ENCODE results near the gene TMEM201.

DNA sequence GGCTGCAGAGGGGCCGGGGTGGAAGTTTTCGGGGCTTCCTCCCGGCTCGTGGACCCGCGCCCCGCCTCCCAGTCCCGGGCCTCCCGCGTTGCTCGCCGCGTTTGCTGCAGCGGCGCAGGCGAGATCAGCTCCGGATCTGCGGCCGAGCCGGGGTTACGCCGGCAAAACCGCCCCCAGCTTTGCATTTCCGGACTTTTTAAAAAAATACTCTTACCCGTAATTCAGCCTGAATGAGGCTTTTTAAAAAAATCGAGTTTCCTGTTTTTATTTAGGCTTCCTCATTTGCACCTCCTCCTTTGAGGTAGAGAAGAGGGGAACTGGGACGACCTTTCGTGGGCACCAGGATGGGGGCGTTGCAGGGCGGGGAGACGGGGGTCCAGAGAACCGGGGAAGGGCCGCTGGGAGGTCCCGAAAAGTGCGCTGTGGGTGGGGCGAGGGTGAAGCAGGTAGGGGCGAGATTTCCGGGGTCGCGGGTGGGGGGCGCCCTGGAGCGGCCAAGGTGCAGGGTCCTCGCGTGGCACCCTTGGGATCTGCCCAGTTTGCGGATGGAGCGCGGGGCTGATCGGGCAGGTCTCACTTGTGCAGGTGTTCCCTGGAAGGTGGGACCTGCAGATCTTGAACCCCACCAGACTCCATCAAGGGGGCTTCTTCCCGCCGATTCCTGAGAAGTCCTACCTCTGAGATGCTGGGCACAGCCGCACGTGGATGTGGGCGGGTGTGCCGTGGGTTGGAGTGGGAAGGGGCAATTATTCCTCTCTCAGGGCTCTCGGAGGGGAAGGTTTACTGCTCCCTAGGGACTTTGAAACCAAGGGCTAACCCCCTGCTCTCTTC is 63.9 kb downstream of the TMEM201 start:
- TF ChIP-seq, protein P1, sequence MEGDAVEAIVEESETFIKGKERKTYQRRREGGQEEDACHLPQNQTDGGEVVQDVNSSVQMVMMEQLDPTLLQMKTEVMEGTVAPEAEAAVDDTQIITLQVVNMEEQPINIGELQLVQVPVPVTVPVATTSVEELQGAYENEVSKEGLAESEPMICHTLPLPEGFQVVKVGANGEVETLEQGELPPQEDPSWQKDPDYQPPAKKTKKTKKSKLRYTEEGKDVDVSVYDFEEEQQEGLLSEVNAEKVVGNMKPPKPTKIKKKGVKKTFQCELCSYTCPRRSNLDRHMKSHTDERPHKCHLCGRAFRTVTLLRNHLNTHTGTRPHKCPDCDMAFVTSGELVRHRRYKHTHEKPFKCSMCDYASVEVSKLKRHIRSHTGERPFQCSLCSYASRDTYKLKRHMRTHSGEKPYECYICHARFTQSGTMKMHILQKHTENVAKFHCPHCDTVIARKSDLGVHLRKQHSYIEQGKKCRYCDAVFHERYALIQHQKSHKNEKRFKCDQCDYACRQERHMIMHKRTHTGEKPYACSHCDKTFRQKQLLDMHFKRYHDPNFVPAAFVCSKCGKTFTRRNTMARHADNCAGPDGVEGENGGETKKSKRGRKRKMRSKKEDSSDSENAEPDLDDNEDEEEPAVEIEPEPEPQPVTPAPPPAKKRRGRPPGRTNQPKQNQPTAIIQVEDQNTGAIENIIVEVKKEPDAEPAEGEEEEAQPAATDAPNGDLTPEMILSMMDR (IDR thresholded peaks at IDR 0.05): no peak
- no peak for TF ChIP-seq POLR2A (IDR thresholded peaks at IDR 0.05)
